Activated naive CD8-positive, alpha-beta T cell treated with anti-CD3 and anti-CD28 coated beads for 36 hours (primary cell): ENCODE data around the gene CUEDC1. TPM values are rescaled to one million over a fixed set of nuclear protein-coding genes. Genes with fewer than 3 reads are reported as not detected.
A peak's percentile ranks its signal among the peaks of the same experiment; 100 is the strongest.
"Not testable (repeated sequence)": the region's sequence is repeated elsewhere in the genome, so short reads cannot be mapped to it uniquely, and the experiment has no call there.

Experiments used
- DNase-seq: peaks from one replicate; pipeline ENCODE4 v3.0.0; 2021
- H3K27ac Mint-ChIP-seq: one replicate; pipeline ENCODE4 v1.8.0; 2022; ENCODE audit warnings: mild to moderate bottlenecking, moderate library complexity, mixed read lengths
- H3K27me3 Mint-ChIP-seq: one replicate; pipeline ENCODE4 v1.8.0; 2022; ENCODE audit warnings: mild to moderate bottlenecking, mixed read lengths
- H3K36me3 Mint-ChIP-seq: one replicate; pipeline ENCODE4 v1.8.0; 2021; ENCODE audit warnings: mild to moderate bottlenecking, mixed read lengths
- H3K4me1 Mint-ChIP-seq: one replicate; pipeline ENCODE4 v1.8.0; 2021; ENCODE audit warnings: mixed read lengths
- H3K4me3 Mint-ChIP-seq: one replicate; pipeline ENCODE4 v1.8.0; 2022; ENCODE audit warnings: mild to moderate bottlenecking, moderate library complexity, mixed read lengths
- H3K9me3 Mint-ChIP-seq: one replicate; pipeline ENCODE4 v1.8.0; 2022; ENCODE audit warnings: mixed read lengths
- total RNA-seq, 2 experiments: library from RNA; stranded (reverse); gene quantifications; one replicate each; pipeline ENCODE4 v1.2.3, GENCODE V29; 2021

CUEDC1 gene
- total RNA-seq, 2 experiments from 2014 or later, result 0.14 to 0.18 TPM

GRCh38 chr17:57972151-57972550, 16.9 kb upstream of the CUEDC1 start:
- H3K4me3 Mint-ChIP-seq, result no peak overlapping the region
- peaks cover 2% of the 10 kb centered on the region for H3K4me1 Mint-ChIP-seq
- no peaks in the 10 kb centered on the region for H3K27me3 Mint-ChIP-seq
- DNase-seq, result no peak
- peaks cover 10% of the 10 kb centered on the region for H3K36me3 Mint-ChIP-seq
- H3K9me3 Mint-ChIP-seq, result no peaks in the 10 kb centered on the region
- H3K27ac Mint-ChIP-seq, result no peak overlapping the region

GRCh38 chr17:57971572-57971971, 16.4 kb upstream of the CUEDC1 start:
- Mint-ChIP-seq H3K4me3 (no peak overlapping the region), H3K36me3 (peaks cover 10% of the 10 kb centered on the region), H3K4me1 (peaks cover 2% of the 10 kb centered on the region), H3K27ac (no peak overlapping the region), H3K27me3 (no peaks in the 10 kb centered on the region), H3K9me3 (no peaks in the 10 kb centered on the region)
- no peak for DNase-seq

- no peaks in the 10 kb centered on the region for H3K27me3 Mint-ChIP-seq
- peaks cover 2% of the 10 kb centered on the region for H3K4me1 Mint-ChIP-seq
- H3K27ac Mint-ChIP-seq, result no peak overlapping the region
- no peak for DNase-seq
- H3K4me3 Mint-ChIP-seq, result no peak overlapping the region
- H3K9me3 Mint-ChIP-seq, result no peaks in the 10 kb centered on the region
- peaks cover 4% of the 10 kb centered on the region for H3K36me3 Mint-ChIP-seq
These were observed 15.5 kb upstream of the CUEDC1 start for GRCh38 chr17:57970710-57971109.

- Mint-ChIP-seq H3K4me3 (no peak overlapping the region), H3K36me3 (no peaks in the 10 kb centered on the region), H3K27me3 (peaks cover 4% of the 10 kb centered on the region), H3K9me3 (no peaks in the 10 kb centered on the region), H3K4me1 (no peaks in the 10 kb centered on the region), H3K27ac (no peak overlapping the region)
- DNase-seq, result no peak
These were observed 13.2 kb upstream of the CUEDC1 start for GRCh38 chr17:57968456-57968855.

GRCh38 chr17:57966875-57967274, 11.7 kb upstream of the CUEDC1 start:
- Mint-ChIP-seq H3K9me3 (no peaks in the 10 kb centered on the region), H3K4me1 (no peaks in the 10 kb centered on the region), H3K4me3 (no peak overlapping the region), H3K36me3 (no peaks in the 10 kb centered on the region), H3K27me3 (peaks cover 8% of the 10 kb centered on the region), H3K27ac (no peak overlapping the region)
- no peak for DNase-seq

- Mint-ChIP-seq H3K27ac (no peak overlapping the region), H3K36me3 (no peaks in the 10 kb centered on the region), H3K4me1 (no peaks in the 10 kb centered on the region), H3K27me3 (peaks cover 8% of the 10 kb centered on the region), H3K4me3 (no peak overlapping the region), H3K9me3 (no peaks in the 10 kb centered on the region)
- no peak for DNase-seq
These were observed 11.0 kb upstream of the CUEDC1 start for GRCh38 chr17:57966246-57966645.

GRCh38 chr17:57965521-57966160, 10.4 kb upstream of the CUEDC1 start:
- Mint-ChIP-seq H3K9me3 (no peaks in the 10 kb centered on the region), H3K27me3 (peaks cover 13% of the 10 kb centered on the region), H3K27ac (no peak overlapping the region), H3K36me3 (no peaks in the 10 kb centered on the region), H3K4me1 (no peaks in the 10 kb centered on the region), H3K4me3 (no peak overlapping the region)
- no peak for DNase-seq

GRCh38 chr17:57963149-57963511, 7.9 kb upstream of the CUEDC1 start:
- no peak for DNase-seq
- no peak overlapping the region for H3K4me3 Mint-ChIP-seq
- H3K27ac Mint-ChIP-seq, result no peak overlapping the region
- H3K9me3 Mint-ChIP-seq, result no peaks in the 10 kb centered on the region
- no peaks in the 10 kb centered on the region for H3K4me1 Mint-ChIP-seq
- H3K27me3 Mint-ChIP-seq, result peaks cover 31% of the 10 kb centered on the region
- no peaks in the 10 kb centered on the region for H3K36me3 Mint-ChIP-seq

GRCh38 chr17:57962279-57963148, 7.3 kb upstream of the CUEDC1 start:
- H3K4me3 Mint-ChIP-seq, result no peak overlapping the region
- H3K9me3 Mint-ChIP-seq, result no peaks in the 10 kb centered on the region
- DNase-seq, result no peak
- peaks cover under 1% of the 10 kb centered on the region for H3K4me1 Mint-ChIP-seq
- H3K36me3 Mint-ChIP-seq, result no peaks in the 10 kb centered on the region
- H3K27me3 Mint-ChIP-seq, result peaks cover 37% of the 10 kb centered on the region
- H3K27ac Mint-ChIP-seq, result no peak overlapping the region

- H3K36me3 Mint-ChIP-seq, result no peaks in the 10 kb centered on the region
These were observed 4.7 kb upstream of the CUEDC1 start for GRCh38 chr17:57959929-57960328.

GRCh38 chr17:57958391-57958790, 3.2 kb upstream of the CUEDC1 start:
- peaks cover 60% of the 10 kb centered on the region for H3K27me3 Mint-ChIP-seq

More at GRCh38 chr17:57959929-57960328, 4.7 kb upstream of the CUEDC1 start:
- Mint-ChIP-seq H3K27me3 (peaks cover 54% of the 10 kb centered on the region), H3K4me1 (peaks cover 15% of the 10 kb centered on the region), H3K27ac (no peak overlapping the region), H3K9me3 (no peaks in the 10 kb centered on the region), H3K4me3 (no peak overlapping the region)
- DNase-seq, result no peak

GRCh38 chr17:57957886-57958285, 2.7 kb upstream of the CUEDC1 start:
- DNase-seq, result no peak
- Mint-ChIP-seq H3K27me3 (peaks cover 64% of the 10 kb centered on the region), H3K9me3 (no peaks in the 10 kb centered on the region), H3K4me1 (peaks cover 15% of the 10 kb centered on the region), H3K4me3 (no peak overlapping the region), H3K27ac (no peak overlapping the region), H3K36me3 (no peaks in the 10 kb centered on the region)

More at GRCh38 chr17:57958391-57958790, 3.2 kb upstream of the CUEDC1 start:
- peaks cover 15% of the 10 kb centered on the region for H3K4me1 Mint-ChIP-seq
- not testable (repeated sequence) for DNase-seq, H3K4me3 Mint-ChIP-seq, H3K27ac Mint-ChIP-seq, H3K36me3 Mint-ChIP-seq, H3K9me3 Mint-ChIP-seq

- H3K27me3 Mint-ChIP-seq, result peaks cover 67% of the 10 kb centered on the region
- DNase-seq, result no peak
- H3K4me3 Mint-ChIP-seq, result no peak overlapping the region
- no peaks in the 10 kb centered on the region for H3K9me3 Mint-ChIP-seq
- H3K36me3 Mint-ChIP-seq, result no peaks in the 10 kb centered on the region
- no peak overlapping the region for H3K27ac Mint-ChIP-seq
- H3K4me1 Mint-ChIP-seq, result peaks cover 15% of the 10 kb centered on the region
These were observed 2.1 kb upstream of the CUEDC1 start for GRCh38 chr17:57957120-57957850.

GRCh38 chr17:57956291-57957119, 1.3 kb upstream of the CUEDC1 start:
- Mint-ChIP-seq H3K4me1 (peaks cover 15% of the 10 kb centered on the region), H3K9me3 (no peaks in the 10 kb centered on the region), H3K27ac (no peak overlapping the region), H3K36me3 (no peaks in the 10 kb centered on the region), H3K4me3 (peak overlapping the region; percentile 50), H3K27me3 (peaks cover 64% of the 10 kb centered on the region)
- peak; percentile 38 for DNase-seq
